ENCODE measurements around the gene C1orf185. TPM values are rescaled to one million over a fixed set of nuclear protein-coding genes. Genes with fewer than 3 reads are reported as not detected.
"Not testable (repeated sequence)": the region's sequence is repeated elsewhere in the genome, so short reads cannot be mapped to it uniquely, and the experiment has no call there.

C1orf185 gene
- polyA plus RNA-seq, 1 donor (not counting 4 experiments of a cell fraction or from before 2014, with no cell fraction given): not detected

- Histone ChIP-seq H3K9me3 (ENCODE audit: control insufficient read depth, low read depth, low read length) (no peaks in the 10 kb centered on the region), H3K9ac (ENCODE audit: control insufficient read depth, extremely low read depth, insufficient read depth, low read length) (no peak overlapping the region), H4K20me1 (ENCODE audit: control insufficient read depth, extremely low read depth, insufficient read depth, low read length) (no peaks in the 10 kb centered on the region), H3K27me3 (ENCODE audit: control insufficient read depth, extremely low read depth, insufficient read depth, low read length) (no peaks in the 10 kb centered on the region), H3K9me1 (ENCODE audit: control insufficient read depth, extremely low read depth, insufficient read depth, low read length) (no peaks in the 10 kb centered on the region), H3K27ac (ENCODE audit: control insufficient read depth, insufficient read depth, low read length) (no peak overlapping the region), H3K4me2 (ENCODE audit: control insufficient read depth, extremely low read depth, insufficient read depth, low read depth, low read length) (no peak overlapping the region), H3K79me2 (ENCODE audit: control insufficient read depth, insufficient read depth, low read length) (no peaks in the 10 kb centered on the region), H2AFZ (ENCODE audit: control insufficient read depth, low read length) (no peak overlapping the region), H3K4me1 (ENCODE audit: control insufficient read depth, extremely low read depth, insufficient read depth, low read length) (no peaks in the 10 kb centered on the region), H3K4me3 (ENCODE audit: control insufficient read depth in 2 of 3, extremely low read depth in 1 of 3, insufficient read depth in 2 of 3, low read depth in 1 of 3, low read length in 3 of 3) (no peak overlapping the region), H3K36me3 (ENCODE audit: control insufficient read depth in 2 of 2, extremely low read depth in 1 of 2, insufficient read depth in 2 of 2, low read length in 2 of 2) (no peaks in the 10 kb centered on the region)
- DNase-seq (ENCODE audit: low read depth, low spot score) (no peak), FAIRE-seq (no peak)
- dilution Hi-C loops (cut with MboI; ENCODE audit: extremely low pct_ligation_motif_present, low sequenced_read_pairs): no loop called here
- no peak for TF ChIP-seq EZH2 (IDR thresholded peaks at IDR 0.05; ENCODE audit: low read length)
- no peak for TF ChIP-seq CTCF (optimal IDR thresholded peaks at IDR 0.05 in 1 of 3, IDR thresholded peaks at IDR 0.05 in 1 of 3, conservative IDR thresholded peaks at IDR 0.05 in 1 of 3; ENCODE audit: extremely low read depth in 1 of 3, insufficient read depth in 2 of 3, low read length in 3 of 3)
Measured at GRCh38 chr1:51175278-51175677, 73.2 kb downstream of the C1orf185 start.

DNA sequence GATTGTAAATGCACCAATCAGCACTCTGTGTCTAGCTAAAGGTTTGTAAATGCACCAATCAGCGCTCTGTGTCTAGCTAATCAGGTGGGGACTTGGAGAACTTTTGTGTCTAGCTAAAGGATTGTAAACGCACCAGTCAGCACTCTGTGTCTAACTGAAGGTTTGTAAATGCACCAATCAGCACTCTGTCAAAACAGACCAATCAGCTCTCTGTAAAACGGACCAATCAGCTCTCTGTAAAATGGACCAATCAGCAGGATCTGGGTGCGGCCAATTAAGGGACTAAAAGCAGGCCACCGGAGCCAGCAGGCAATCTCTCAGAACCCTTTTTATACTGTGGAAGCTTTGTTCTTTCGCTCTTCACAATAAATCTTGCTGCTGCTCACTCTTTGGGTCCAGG is 76.0 kb downstream of the C1orf185 start:
- H3K4me1 ChIP-seq (ENCODE audit: control insufficient read depth, extremely low read depth, insufficient read depth, low read length); H3K4me2 ChIP-seq (ENCODE audit: control insufficient read depth, extremely low read depth, insufficient read depth, low read depth, low read length); H3K9me3 ChIP-seq (ENCODE audit: control insufficient read depth, low read depth, low read length); FAIRE-seq; dilution Hi-C loops (cut with MboI; ENCODE audit: extremely low pct_ligation_motif_present, low sequenced_read_pairs); DNase-seq (ENCODE audit: low read depth, low spot score); H3K4me3 ChIP-seq (ENCODE audit: control insufficient read depth in 2 of 3, extremely low read depth in 1 of 3, insufficient read depth in 2 of 3, low read depth in 1 of 3, low read length in 3 of 3); H3K36me3 ChIP-seq (ENCODE audit: control insufficient read depth in 2 of 2, extremely low read depth in 1 of 2, insufficient read depth in 2 of 2, low read length in 2 of 2); H3K79me2 ChIP-seq (ENCODE audit: control insufficient read depth, insufficient read depth, low read length); H4K20me1 ChIP-seq (ENCODE audit: control insufficient read depth, extremely low read depth, insufficient read depth, low read length); H2AFZ ChIP-seq (ENCODE audit: control insufficient read depth, low read length); H3K27ac ChIP-seq (ENCODE audit: control insufficient read depth, insufficient read depth, low read length); H3K27me3 ChIP-seq (ENCODE audit: control insufficient read depth, extremely low read depth, insufficient read depth, low read length); H3K9me1 ChIP-seq (ENCODE audit: control insufficient read depth, extremely low read depth, insufficient read depth, low read length); H3K9ac ChIP-seq (ENCODE audit: control insufficient read depth, extremely low read depth, insufficient read depth, low read length): not testable (repeated sequence)

DNA sequence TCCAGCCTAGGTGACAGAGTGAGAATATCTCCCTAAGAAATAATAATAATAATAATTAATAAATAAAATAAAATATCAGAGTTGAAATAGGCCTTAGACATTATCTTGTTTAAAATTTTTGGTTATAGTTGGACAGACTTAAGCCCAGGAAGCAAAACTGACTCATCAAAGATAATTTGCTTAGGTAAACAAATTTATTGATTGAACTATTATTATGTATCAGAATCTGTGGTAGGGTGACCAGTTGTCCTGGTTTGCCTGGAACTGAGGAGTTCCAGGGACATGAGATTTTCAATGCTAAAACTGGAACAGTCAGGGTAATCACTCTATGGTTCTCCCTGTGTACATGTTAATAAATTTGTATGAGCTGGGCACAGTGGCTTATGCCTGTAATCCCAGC is 86.2 kb downstream of the C1orf185 start:
- H3K36me3 ChIP-seq (ENCODE audit: control insufficient read depth in 2 of 2, extremely low read depth in 1 of 2, insufficient read depth in 2 of 2, low read length in 2 of 2): no peaks in the 10 kb centered on the region
- DNase-seq (ENCODE audit: low read depth, low spot score): no peak
- H3K9ac ChIP-seq (ENCODE audit: control insufficient read depth, extremely low read depth, insufficient read depth, low read length): no peak overlapping the region
- no peaks in the 10 kb centered on the region for H4K20me1 ChIP-seq (ENCODE audit: control insufficient read depth, extremely low read depth, insufficient read depth, low read length)
- FAIRE-seq: no peak
- no peaks in the 10 kb centered on the region for H3K9me3 ChIP-seq (ENCODE audit: control insufficient read depth, low read depth, low read length)
- no peaks in the 10 kb centered on the region for H3K27me3 ChIP-seq (ENCODE audit: control insufficient read depth, extremely low read depth, insufficient read depth, low read length)
- H3K79me2 ChIP-seq (ENCODE audit: control insufficient read depth, insufficient read depth, low read length): no peaks in the 10 kb centered on the region
- H2AFZ ChIP-seq (ENCODE audit: control insufficient read depth, low read length): no peak overlapping the region
- TF ChIP-seq CTCF (optimal IDR thresholded peaks at IDR 0.05 in 1 of 3, IDR thresholded peaks at IDR 0.05 in 1 of 3, conservative IDR thresholded peaks at IDR 0.05 in 1 of 3; ENCODE audit: extremely low read depth in 1 of 3, insufficient read depth in 2 of 3, low read length in 3 of 3) (no peak), EZH2 (IDR thresholded peaks at IDR 0.05; ENCODE audit: low read length) (no peak)
- no peak overlapping the region for H3K4me3 ChIP-seq (ENCODE audit: control insufficient read depth in 2 of 3, extremely low read depth in 1 of 3, insufficient read depth in 2 of 3, low read depth in 1 of 3, low read length in 3 of 3)
- no peak overlapping the region for H3K4me2 ChIP-seq (ENCODE audit: control insufficient read depth, extremely low read depth, insufficient read depth, low read depth, low read length)
- H3K27ac ChIP-seq (ENCODE audit: control insufficient read depth, insufficient read depth, low read length): no peak overlapping the region
- dilution Hi-C loops (cut with MboI; ENCODE audit: extremely low pct_ligation_motif_present, low sequenced_read_pairs): no loop called here
- H3K4me1 ChIP-seq (ENCODE audit: control insufficient read depth, extremely low read depth, insufficient read depth, low read length): no peaks in the 10 kb centered on the region
- H3K9me1 ChIP-seq (ENCODE audit: control insufficient read depth, extremely low read depth, insufficient read depth, low read length): no peaks in the 10 kb centered on the region
